Endometrial microvascular endothelial cells (primary cell): ENCODE measurements around the gene ABCA10. TPM values are rescaled to one million over a fixed set of nuclear protein-coding genes. Genes with fewer than 3 reads are reported as not detected.
"Not testable (repeated sequence)": the region's sequence is repeated elsewhere in the genome, so short reads cannot be mapped to it uniquely, and the experiment has no call there.

Experiments
- in situ Hi-C: cut with HindIII; loops from 2 replicates; pipeline ENCODE4 v1.10.0; 2017; ENCODE audit warnings: low sequenced_read_pairs, low pct_unique_long_range_greater_than_20kb; ENCODE audit errors: inconsistent ontology term
- total RNA-seq: library from RNA; depleted of rRNA; stranded (reverse); fragments of >200 nt; gene quantifications from one replicate; pipeline ENCODE4 v1.2.3, GENCODE V29; 2015; ENCODE audit errors: inconsistent ontology term

Gene ABCA10, protein sequence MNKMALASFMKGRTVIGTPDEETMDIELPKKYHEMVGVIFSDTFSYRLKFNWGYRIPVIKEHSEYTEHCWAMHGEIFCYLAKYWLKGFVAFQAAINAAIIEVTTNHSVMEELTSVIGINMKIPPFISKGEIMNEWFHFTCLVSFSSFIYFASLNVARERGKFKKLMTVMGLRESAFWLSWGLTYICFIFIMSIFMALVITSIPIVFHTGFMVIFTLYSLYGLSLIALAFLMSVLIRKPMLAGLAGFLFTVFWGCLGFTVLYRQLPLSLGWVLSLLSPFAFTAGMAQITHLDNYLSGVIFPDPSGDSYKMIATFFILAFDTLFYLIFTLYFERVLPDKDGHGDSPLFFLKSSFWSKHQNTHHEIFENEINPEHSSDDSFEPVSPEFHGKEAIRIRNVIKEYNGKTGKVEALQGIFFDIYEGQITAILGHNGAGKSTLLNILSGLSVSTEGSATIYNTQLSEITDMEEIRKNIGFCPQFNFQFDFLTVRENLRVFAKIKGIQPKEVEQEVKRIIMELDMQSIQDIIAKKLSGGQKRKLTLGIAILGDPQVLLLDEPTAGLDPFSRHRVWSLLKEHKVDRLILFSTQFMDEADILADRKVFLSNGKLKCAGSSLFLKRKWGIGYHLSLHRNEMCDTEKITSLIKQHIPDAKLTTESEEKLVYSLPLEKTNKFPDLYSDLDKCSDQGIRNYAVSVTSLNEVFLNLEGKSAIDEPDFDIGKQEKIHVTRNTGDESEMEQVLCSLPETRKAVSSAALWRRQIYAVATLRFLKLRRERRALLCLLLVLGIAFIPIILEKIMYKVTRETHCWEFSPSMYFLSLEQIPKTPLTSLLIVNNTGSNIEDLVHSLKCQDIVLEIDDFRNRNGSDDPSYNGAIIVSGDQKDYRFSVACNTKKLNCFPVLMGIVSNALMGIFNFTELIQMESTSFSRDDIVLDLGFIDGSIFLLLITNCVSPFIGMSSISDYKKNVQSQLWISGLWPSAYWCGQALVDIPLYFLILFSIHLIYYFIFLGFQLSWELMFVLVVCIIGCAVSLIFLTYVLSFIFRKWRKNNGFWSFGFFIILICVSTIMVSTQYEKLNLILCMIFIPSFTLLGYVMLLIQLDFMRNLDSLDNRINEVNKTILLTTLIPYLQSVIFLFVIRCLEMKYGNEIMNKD (N-terminal part only)
- 0.56 TPM for total RNA-seq

DNA sequence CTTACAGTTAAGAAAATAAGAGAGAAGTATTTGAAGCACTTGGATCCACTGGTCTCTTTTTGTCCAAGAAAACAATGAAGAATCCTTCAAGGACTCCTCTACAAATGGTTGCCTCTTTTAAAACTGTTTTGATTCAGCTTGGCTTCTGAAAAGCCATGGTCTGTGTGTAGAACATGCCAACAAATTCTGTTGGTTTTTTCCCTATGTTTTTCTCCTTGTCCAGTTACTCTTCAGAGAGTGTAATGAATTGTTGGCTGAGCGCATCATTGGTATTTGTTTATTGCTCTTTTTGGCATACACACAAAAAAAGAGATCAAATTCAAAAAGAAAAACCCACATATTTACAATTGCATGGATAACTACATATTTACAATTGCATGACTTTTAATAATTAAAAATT, at the start of gene ABCA10:
ABCA10 (minus strand) TSS at position 249 of the 400 bp plus-strand sequence. CDS start 3,466 bp downstream, outside the sequence.
- in situ Hi-C loops: no loop called here

DNA sequence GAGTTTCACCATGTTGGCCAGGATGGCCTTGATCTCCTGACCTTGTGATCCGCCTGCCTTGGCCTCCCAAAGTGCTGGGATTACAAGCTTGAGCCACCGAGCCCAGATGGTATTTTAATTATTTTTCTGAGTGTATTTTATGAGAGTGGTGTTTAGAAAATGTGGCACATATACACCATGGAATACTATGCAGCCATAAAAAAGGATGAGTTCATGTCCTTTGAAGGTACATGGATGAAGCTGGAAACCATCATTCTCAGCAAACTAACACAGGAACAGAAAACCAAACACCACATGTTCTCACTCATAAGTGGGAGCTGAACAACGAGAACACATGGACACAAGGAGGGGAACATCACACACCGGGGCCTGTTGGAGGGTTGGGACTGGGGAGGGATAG, 47.7 kb upstream of the ABCA10 start:
- in situ Hi-C loops: not testable (repeated sequence)

DNA sequence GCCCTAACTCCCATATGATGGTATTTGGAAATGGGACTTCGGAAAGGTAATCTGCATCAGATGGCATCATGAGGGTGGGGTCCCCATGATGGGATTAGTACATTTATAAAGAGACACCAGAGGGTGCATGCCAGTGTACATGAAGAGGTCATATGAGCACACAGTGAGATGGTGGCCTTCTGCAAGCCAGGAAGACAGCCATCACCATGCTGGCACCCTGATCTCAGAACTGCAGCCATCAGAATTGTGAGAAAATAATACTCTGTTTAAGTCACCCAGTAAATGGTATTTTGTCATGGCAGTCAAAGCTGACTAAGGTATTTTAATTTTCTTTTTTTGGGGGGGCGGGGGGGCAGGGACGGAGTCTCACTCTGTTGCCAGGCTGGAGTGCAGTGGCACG, 47.1 kb upstream of the ABCA10 start:
- in situ Hi-C loops: no loop called here

DNA sequence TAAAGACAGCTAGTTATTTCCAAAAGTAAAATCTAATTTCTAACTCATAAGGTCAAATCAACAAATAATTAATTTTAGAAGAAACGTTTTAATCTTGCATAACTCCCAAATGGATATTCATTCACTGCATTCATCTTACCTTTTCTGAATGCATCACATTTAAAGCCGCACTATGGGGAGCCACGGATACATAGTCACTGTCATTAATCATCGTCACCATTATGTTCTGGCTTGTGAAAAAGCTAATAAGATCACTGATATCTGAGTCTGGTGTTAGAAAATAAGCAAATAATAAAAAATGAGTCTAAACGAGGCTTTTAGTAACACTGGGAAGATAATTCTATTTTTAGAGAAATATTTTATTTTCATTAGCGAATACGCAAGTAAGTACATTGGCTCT, 42.4 kb upstream of the ABCA10 start:
- in situ Hi-C loops: no loop called here

DNA sequence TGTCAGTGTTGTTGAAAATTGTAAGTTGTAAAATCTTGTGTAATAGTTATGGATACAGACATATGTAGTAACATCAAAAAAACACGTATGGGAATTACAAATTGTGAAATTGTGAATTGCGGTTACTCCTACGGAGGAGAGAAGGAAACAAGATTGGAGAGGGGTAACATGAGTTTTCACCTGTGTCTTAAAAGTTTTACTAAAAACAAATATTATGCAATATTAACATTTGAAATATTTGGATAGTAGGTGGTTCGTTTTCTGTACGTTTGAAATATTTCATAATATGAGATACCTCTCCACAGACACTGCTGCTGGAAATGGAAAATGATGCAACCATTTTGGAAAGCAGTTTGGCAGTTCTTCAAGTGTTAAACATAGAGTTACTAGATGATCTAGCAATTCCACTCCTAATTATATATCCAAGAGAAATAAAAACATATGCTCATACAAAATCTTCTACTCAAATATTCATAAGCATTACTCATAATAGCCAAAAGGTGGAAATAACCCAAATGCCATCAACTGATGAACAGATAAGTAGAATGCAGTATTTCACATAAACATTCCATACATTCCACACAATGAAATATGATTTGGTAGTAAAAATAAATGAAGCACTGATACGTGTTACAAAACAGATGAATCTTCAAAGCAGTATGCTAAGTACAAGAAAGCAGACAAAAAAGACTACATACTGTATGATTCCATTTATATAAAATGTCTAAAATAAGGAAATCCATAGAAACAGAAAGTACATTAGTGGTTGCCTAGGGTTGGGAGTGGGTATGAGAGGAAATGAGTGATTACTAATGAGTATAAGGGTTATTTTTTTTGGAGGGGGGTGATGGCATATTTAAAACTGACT, 40.7 kb upstream of the ABCA10 start:
- in situ Hi-C loops: no loop called here

DNA sequence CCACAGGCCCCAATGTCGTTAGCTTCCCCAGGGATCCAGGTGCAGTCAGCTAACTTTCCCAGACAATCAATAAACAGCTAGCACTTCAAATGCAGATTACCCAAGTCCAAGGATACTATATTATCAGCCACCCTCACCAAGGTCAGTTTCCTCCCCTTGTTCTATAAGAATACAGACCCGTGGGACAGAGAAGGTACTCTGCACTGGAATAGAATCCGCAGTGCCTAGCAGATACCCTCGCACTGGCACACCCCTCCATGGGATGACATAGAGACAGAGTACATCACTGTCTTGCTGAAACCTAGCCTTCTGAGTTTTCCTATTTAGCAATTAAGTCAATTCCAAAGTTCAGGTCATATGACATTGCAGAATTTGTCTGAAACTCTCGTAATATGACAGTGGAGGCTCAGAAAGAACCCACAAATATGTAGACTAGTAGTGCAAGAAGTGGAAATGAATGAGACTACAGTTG, 40.0 kb upstream of the ABCA10 start:
- in situ Hi-C loops: no loop called here

DNA sequence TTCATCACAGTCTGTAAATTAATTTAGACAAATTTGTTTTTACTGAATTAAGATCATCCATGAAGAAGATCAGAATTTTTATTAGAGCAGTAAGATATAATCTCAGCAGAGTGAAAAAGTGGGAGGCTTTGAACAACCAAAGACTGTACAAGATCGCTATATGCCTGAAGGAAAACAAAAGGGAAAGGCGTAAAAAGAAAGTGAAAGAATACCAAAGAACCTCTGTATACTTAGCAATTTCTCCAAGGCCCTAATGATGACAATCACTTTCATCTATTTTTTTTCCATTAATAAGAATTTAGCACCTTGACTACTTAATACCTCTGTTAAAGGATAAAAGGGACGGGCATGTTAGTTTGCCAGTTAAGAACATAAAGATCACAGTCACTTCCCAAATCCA, 38.6 kb upstream of the ABCA10 start:
- in situ Hi-C loops: no loop called here

DNA sequence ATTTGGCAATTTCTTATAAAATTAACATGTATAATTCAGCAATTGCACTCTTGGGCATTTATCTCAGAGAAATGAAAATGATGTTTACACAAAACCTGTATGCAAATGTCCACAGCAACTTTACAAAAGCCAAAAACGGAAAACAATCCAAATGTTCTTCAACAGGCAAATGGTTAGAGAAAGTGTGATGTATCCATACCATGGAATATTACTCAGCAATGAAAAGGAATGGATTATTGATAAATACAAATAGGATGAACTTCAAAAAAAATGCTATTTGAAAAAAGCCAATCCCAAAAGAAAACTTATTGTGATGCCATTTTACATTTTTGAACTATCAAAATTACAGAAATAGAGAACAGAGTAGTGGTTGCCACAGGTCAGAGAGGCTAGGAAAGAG, 37.2 kb upstream of the ABCA10 start:
- in situ Hi-C loops: no loop called here

DNA sequence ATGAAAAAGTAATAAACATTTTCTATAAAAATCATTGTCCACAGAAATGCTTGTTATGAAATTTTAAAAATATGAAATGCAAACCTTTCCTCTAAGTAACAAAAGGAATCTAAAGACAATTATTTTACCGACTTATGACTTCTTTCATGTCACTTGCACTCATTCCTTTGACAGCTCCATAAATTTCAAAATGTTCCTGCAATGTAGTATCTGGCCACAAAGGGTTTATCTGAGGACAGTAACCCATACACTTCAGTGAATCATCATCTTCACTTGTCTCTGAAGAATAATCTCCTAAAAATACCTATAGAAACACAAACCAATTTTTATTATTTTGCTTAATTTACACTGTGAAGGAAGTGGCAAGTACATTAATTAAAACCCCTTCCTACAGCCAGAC, 25.6 kb upstream of the ABCA10 start:
- in situ Hi-C loops: no loop called here

DNA sequence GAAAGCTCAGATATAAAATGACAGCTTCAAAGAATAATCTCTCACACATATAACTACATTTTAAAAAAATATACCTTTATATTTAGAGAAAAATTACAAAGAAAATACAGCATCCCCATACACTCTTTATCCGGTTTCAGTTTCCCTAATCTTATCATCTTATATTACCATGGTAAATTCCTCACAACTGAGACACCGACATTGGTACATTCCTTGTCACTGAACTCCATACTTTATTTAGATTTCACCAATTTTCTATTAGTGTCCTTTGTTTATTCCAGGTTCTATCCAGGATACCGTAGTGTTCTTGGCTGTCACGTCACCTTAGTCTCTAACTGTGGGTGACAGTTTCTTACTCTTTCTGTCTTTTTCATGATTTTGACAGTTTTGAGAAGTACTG, 22.0 kb upstream of the ABCA10 start:
- in situ Hi-C loops: no loop called here

DNA sequence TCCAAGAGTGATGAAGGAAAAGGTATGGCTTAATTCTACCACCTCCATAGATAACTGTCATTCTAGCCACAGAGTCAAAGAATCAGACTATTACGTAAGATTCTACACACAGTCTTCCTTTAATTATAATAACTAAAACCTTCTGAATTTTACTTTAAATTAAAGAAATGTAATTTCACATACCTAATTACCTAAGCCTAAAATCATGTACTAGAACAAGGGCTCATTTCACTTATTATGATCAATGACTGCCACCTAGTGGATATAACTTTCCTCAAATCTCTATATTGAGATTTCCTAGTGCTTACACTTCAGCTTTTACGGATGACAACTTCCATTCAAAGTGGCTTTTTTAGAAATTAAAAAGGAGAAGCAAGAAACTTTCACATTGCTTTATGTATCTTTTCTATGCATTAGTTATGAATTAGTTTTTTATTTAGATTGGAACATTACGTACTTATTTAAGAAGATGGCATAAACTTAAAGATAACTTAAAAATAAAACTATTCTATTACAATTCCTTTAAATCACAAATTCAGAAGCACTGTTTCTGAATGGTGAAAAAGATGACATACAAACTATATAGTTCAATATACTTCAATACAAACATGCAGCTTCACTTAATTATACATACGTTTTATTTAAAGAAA, 18.2 kb upstream of the ABCA10 start:
- in situ Hi-C loops: no loop called here

DNA sequence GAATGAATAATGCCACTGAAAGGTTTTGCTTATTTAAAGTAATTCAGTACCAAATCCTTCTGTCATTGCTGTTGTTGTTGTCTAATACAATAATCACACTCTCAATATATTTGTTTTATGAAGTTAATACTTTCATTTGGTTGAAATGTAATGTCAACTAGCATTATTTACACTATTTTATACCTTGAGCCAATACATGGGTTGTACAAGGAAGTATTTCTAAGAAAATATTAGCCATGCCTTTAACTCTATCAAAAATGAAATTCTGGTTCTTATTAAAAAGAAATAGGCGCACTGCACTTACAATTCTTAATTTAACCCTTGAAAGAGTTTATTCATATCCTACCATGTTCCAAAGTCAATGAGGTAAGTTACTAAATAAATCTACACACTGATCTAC, 17.6 kb upstream of the ABCA10 start:
- in situ Hi-C loops: no loop called here

DNA sequence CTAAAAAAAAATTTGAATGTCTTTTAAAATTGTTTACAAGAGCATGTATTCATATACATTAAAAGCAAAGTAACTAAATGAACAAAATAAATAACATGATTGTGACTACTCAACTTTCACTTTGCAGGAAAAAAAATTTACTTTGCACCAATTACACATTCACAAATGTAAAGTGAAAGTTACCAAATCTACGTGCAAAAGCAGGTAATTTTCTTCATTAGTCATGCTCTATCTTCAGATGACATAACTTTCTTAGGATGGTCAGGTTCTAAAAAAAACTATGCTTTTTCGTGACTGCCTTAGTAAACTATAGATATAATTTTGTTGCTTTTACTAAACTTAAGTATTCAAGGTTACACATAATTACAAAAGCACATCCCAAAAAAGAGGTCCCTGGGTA, 17.0 kb upstream of the ABCA10 start:
- in situ Hi-C loops: no loop called here

DNA sequence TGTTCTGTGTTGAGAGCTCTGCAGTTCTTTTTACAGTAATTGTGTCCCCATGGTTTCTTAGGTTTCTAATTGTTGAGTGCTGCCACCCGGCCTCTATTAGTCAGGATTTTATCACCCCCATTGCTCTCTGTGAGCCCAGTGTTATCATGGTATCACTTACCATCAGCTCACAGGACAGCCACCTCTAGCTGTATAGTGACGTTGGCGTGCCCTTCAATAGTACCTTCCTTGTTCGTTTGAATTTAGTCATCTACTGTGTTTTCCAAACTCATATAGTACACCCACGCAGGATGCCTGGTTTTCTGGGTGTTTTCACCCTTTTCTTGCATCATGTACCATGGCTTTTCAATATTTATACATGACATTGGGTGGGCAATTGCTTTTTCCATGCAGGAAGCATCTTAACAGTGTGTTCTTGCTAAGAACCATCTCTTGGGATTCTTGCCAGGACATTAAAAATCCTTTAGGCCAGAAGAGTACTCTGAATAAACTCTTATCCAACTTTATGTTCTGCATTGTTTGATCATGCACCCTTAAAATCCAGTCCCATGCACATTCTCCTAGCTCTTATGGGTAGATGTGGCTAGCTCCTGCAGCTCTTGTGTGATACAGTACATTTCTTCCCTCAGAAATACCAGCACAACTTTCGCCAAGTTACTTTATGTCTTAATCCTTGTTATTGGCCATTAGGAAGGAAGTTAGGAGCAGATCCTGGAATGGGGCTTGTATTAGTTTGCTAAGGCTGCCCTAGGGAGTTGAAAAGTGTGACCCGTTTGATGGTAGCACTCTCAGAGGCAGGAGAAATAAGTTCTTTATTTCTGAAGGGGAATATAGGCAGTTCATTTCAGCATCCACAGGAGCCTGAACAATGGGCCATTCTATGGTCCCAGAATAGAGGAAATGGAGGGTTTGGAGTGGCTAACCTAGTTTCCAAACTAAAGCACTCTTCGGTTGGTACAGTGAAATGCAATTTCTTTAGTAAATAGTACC, 11.3 kb upstream of the ABCA10 start:
- in situ Hi-C loops: no loop called here

DNA sequence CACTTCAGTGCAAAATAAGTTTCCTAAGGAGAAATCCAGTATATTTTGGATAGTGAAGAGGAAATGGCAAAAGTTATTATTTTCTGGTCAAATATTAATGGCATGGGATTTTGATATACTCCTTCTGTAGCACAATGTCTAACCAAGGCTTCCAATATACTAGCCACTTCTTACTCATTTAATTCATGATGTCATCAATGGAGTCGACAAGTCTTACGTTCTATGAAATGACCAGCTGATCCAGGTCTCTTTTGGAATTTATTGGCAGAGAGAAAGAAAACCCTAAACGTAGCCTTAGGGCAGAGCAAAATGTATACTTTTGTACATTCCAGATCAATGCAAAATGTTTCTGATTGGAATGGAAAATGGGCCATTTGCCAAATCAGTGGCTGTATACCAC, 8.3 kb upstream of the ABCA10 start:
- in situ Hi-C loops: no loop called here

DNA sequence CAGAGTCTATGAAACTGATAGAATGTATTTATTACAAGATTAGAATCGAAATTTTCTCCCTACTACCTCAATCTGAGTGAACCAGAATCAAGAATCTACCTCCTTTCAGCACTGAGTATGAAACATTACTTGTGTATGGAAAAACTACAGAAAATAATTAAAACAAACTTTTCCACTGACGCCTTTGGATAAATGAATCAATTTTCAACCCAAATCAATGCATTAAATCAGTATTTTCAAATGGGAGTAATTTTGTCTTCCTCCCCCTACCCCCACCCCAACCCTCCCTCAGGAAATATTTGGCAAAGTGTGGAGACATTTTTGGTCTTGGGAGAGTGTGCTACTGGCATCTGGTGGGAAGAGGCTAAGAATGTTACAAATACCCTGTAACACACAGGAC, 7.8 kb upstream of the ABCA10 start:
- in situ Hi-C loops: no loop called here
